Measurements from ENCODE around the gene PSMG1. TPM values are rescaled to one million over a fixed set of nuclear protein-coding genes. Genes with fewer than 3 reads are reported as not detected.

The PSMG1 gene
- total RNA-seq: 56.9 and 62.3 TPM in 2 replicates

GRCh38 chr21:39183272-39184049 is at the start of gene PSMG1:
TSS of gene PSMG1 (minus strand) at chr21:39183451. CDS start at chr21:39183385, 66 bp downstream.

Other genes starting within 250 kb of the PSMG1 start
- gene BRWD1, start 130.2 kb upstream of the PSMG1 start, total RNA-seq: 48.1 and 62.4 TPM in 2 replicates
- gene HMGN1, start 165.6 kb upstream of the PSMG1 start, total RNA-seq: 190 and 216 TPM in 2 replicates